NAMALWA (cell line): ENCODE results near the gene FLVCR1.
A peak's percentile ranks its signal among the peaks of the same experiment; 100 is the strongest.

Source experiments
- DNase-seq: peaks from one replicate; pipeline ENCODE4 v3.0.0-alpha.2; 2015; ENCODE audit warnings: low spot score

Gene FLVCR1

GRCh38 chr1:212945463-212946160 is 87.5 kb downstream of the FLVCR1 start:
- DNase-seq, result no peak

DNA sequence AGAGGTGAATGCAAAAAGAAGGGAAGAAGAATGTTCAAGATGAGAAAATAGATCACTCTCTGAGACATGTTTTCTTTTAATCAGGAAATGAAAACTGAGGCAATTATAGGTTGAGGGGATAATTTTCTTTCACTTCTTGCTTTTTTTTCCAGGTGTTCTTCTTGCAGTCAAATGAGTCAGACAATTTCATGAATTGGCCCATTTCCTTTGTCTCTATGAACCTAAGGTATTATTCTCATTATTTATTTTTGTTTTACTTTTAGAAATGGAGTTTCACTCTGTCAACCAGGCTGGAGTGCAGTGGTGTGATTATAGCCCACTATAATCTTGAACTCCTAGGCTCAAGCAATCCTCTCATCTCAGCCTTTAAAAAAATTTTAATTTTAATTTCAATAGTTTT is 88.8 kb downstream of the FLVCR1 start:
- DNase-seq, result peak; percentile 12
